ENCODE results near the gene LYST. TPM values are rescaled to one million over a fixed set of nuclear protein-coding genes. Genes with fewer than 3 reads are reported as not detected.

The LYST gene
- polyA plus RNA-seq, 1 donor from 2014 or later = 23.4 TPM

DNA sequence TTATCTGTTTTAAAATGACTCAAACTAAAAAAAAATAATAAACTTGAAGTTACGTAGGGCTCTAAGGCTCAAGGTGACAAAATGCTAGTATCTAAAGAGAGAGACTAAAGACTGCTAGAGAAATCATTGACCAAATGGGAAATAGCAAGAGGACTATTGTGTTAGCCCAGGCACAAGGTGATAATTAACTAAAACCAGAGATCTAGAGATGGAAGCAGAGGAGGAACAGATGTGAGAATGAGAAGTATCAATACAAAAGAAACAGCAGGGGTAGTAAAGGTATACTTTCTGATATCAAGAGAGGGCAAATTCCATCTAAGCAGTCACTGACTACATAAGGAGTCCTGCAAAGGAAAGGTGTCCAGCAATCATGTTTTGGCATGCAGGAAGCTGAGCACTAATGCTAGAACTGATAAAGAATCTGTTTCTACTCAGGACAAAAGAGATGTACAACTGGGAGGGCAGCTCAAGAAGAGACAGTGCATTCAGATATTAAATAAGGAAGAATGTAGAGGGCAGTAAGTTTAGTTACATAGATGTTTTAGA is 116.9 kb downstream of the LYST start:
- no peaks in the 10 kb centered on the region for H3K9me3 ChIP-seq (ENCODE audit: low read length)
- H3K4me3 ChIP-seq (ENCODE audit: low read length) = no peak overlapping the region
- no peaks in the 10 kb centered on the region for H3K9me2 ChIP-seq (ENCODE audit: insufficient read depth, low read length)
- H3K4me2 ChIP-seq (ENCODE audit: low read length) = no peak overlapping the region
- H4K20me1 ChIP-seq (ENCODE audit: insufficient read depth) = no peaks in the 10 kb centered on the region
- no peaks in the 10 kb centered on the region for H3K36me3 ChIP-seq (ENCODE audit: insufficient read depth, low read length)
- H3K79me2 ChIP-seq (replicated peaks; ENCODE audit: insufficient read depth, low read length) = no peaks in the 10 kb centered on the region
- no peaks in the 10 kb centered on the region for H3F3A ChIP-seq (ENCODE audit: insufficient read depth, low read length, poor library complexity, severe bottlenecking)
- no peak overlapping the region for H3K27ac ChIP-seq (ENCODE audit: low read length)
- H3K27me3 ChIP-seq (ENCODE audit: insufficient read depth, low read depth, low read length) = no peaks in the 10 kb centered on the region
- TF ChIP-seq, protein P1, sequence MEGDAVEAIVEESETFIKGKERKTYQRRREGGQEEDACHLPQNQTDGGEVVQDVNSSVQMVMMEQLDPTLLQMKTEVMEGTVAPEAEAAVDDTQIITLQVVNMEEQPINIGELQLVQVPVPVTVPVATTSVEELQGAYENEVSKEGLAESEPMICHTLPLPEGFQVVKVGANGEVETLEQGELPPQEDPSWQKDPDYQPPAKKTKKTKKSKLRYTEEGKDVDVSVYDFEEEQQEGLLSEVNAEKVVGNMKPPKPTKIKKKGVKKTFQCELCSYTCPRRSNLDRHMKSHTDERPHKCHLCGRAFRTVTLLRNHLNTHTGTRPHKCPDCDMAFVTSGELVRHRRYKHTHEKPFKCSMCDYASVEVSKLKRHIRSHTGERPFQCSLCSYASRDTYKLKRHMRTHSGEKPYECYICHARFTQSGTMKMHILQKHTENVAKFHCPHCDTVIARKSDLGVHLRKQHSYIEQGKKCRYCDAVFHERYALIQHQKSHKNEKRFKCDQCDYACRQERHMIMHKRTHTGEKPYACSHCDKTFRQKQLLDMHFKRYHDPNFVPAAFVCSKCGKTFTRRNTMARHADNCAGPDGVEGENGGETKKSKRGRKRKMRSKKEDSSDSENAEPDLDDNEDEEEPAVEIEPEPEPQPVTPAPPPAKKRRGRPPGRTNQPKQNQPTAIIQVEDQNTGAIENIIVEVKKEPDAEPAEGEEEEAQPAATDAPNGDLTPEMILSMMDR (IDR thresholded peaks at IDR 0.05; ENCODE audit: poor library complexity, severe bottlenecking) = no peak
- TF ChIP-seq RAD21 (conservative IDR thresholded peaks at IDR 0.05) = no peak
- no peak for TF ChIP-seq EZH2 (IDR thresholded peaks at IDR 0.05; ENCODE audit: borderline replicate concordance, insufficient read depth, low read length, poor library complexity, severe bottlenecking)
- TF ChIP-seq MXI1 (conservative IDR thresholded peaks at IDR 0.05; ENCODE audit: poor library complexity, severe bottlenecking) = no peak
- no peak for TF ChIP-seq EP300 (conservative IDR thresholded peaks at IDR 0.05; ENCODE audit: poor library complexity, severe bottlenecking)
- TF ChIP-seq, protein P2, sequence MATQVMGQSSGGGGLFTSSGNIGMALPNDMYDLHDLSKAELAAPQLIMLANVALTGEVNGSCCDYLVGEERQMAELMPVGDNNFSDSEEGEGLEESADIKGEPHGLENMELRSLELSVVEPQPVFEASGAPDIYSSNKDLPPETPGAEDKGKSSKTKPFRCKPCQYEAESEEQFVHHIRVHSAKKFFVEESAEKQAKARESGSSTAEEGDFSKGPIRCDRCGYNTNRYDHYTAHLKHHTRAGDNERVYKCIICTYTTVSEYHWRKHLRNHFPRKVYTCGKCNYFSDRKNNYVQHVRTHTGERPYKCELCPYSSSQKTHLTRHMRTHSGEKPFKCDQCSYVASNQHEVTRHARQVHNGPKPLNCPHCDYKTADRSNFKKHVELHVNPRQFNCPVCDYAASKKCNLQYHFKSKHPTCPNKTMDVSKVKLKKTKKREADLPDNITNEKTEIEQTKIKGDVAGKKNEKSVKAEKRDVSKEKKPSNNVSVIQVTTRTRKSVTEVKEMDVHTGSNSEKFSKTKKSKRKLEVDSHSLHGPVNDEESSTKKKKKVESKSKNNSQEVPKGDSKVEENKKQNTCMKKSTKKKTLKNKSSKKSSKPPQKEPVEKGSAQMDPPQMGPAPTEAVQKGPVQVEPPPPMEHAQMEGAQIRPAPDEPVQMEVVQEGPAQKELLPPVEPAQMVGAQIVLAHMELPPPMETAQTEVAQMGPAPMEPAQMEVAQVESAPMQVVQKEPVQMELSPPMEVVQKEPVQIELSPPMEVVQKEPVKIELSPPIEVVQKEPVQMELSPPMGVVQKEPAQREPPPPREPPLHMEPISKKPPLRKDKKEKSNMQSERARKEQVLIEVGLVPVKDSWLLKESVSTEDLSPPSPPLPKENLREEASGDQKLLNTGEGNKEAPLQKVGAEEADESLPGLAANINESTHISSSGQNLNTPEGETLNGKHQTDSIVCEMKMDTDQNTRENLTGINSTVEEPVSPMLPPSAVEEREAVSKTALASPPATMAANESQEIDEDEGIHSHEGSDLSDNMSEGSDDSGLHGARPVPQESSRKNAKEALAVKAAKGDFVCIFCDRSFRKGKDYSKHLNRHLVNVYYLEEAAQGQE (IDR thresholded peaks at IDR 0.05; ENCODE audit: borderline replicate concordance) = no peak
- no peak for TF ChIP-seq TAF1 (IDR thresholded peaks at IDR 0.05; ENCODE audit: low read depth)
- TF ChIP-seq POLR2AphosphoS5 (IDR thresholded peaks at IDR 0.05) = no peak
- TF ChIP-seq SMC3 (conservative IDR thresholded peaks at IDR 0.05; ENCODE audit: poor library complexity) = no peak
- H2AFZ ChIP-seq (ENCODE audit: low read depth, low read length) = no peak overlapping the region
- no peak overlapping the region for H3K9ac ChIP-seq (ENCODE audit: low read length)

DNA sequence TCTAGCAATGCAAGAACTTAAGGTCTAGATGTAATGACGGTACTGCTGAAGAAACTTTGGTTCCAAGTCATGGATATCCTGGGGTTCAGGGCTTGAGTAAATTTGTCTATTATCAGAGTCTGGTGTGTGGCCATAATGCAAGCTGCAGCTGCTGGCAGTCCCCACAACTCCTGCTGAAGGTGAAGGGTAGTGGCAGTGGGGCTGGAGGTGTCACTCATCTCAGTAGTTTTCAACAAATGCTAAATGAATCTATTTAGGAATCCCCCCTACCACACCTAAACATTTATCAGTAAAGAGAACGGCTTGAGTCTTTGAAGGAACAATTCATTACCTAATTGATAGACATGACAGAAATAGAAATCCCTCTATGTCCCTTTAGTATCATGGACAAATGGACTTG is 118.0 kb downstream of the LYST start:
- no peak overlapping the region for H3K4me3 ChIP-seq (ENCODE audit: low read length)
- H3K9me2 ChIP-seq (ENCODE audit: insufficient read depth, low read length) = no peaks in the 10 kb centered on the region
- TF ChIP-seq, protein P2 (IDR thresholded peaks at IDR 0.05; ENCODE audit: borderline replicate concordance) = no peak
- TF ChIP-seq, protein P1 (IDR thresholded peaks at IDR 0.05; ENCODE audit: poor library complexity, severe bottlenecking) = no peak
- no peak for TF ChIP-seq SMC3 (conservative IDR thresholded peaks at IDR 0.05; ENCODE audit: poor library complexity)
- H3K36me3 ChIP-seq (ENCODE audit: insufficient read depth, low read length) = no peaks in the 10 kb centered on the region
- no peak overlapping the region for H3K9ac ChIP-seq (ENCODE audit: low read length)
- no peaks in the 10 kb centered on the region for H4K20me1 ChIP-seq (ENCODE audit: insufficient read depth)
- no peaks in the 10 kb centered on the region for H3K27me3 ChIP-seq (ENCODE audit: insufficient read depth, low read depth, low read length)
- H3F3A ChIP-seq (ENCODE audit: insufficient read depth, low read length, poor library complexity, severe bottlenecking) = no peaks in the 10 kb centered on the region
- H3K79me2 ChIP-seq (replicated peaks; ENCODE audit: insufficient read depth, low read length) = no peaks in the 10 kb centered on the region
- no peak overlapping the region for H3K4me2 ChIP-seq (ENCODE audit: low read length)
- no peak overlapping the region for H2AFZ ChIP-seq (ENCODE audit: low read depth, low read length)
- H3K27ac ChIP-seq (ENCODE audit: low read length) = no peak overlapping the region
- no peaks in the 10 kb centered on the region for H3K9me3 ChIP-seq (ENCODE audit: low read length)

All from neural cell (in vitro differentiated cells).